Adrenal gland (tissue), 12 donors: ENCODE data around the gene SNX24. TPM values are rescaled to one million over a fixed set of nuclear protein-coding genes. Genes with fewer than 3 reads are reported as not detected.

Experiments used
- DNase-seq, 7 donors: peaks; one replicate each; pipeline ENCODE4 v3.0.0-alpha.2; 2019 to 2020
- H3K27ac ChIP-seq, 5 donors: fragments of 200-600 bp; sonication (generic) in 4 of 5; 1 replicate in 3 of 5; 2 replicates in 2 of 5; pipeline versions ENCODE4 v1.5.1 to v1.8.0; 2016 to 2020; ENCODE audit warnings: mild to moderate bottlenecking in 1 of 5
- H3K27me3 ChIP-seq: fragments of 200-600 bp; 2 replicates; pipeline ENCODE4 v1.8.0; 2021
- H3K36me3 ChIP-seq, 2 donors: fragments of 200-600 bp; replicated peaks in 1 of 2; 1 replicate in 1 of 2; 2 replicates in 1 of 2; pipeline versions ENCODE4 v1.5.1 to v1.8.0; 2018 to 2022
- H3K4me1 ChIP-seq, 2 donors: fragments of 200-600 bp; replicated peaks in 1 of 2; 1 replicate in 1 of 2; 2 replicates in 1 of 2; pipeline versions ENCODE4 v1.5.1 to v1.8.0; 2018 to 2021
- H3K4me3 ChIP-seq, 4 donors: fragments of 200-600 bp; sonication (generic) in 3 of 4; one replicate each; pipeline ENCODE4 v1.5.1; 2016 to 2018
- H3K9me3 ChIP-seq, 3 donors: fragments of 200-600 bp; sonication (generic) in 1 of 3; replicated peaks in 1 of 3; 1 replicate in 2 of 3; 2 replicates in 1 of 3; pipeline versions ENCODE4 v1.5.1 to v1.8.0; 2016 to 2021
- POLR2A ChIP-seq, 2 donors: fragments of 450-650 bp; IDR thresholded peaks; one replicate each; pipeline ENCODE4 v1.6.1; 2017; ENCODE audit warnings: antibody characterized with exemption in 2 of 2, mild to moderate bottlenecking in 2 of 2, moderate library complexity in 1 of 2
- WGBS, 4 donors: extraction: QIAGEN DNeasy Blood & Tissue Kit in 2 of 4; methylation state at CpG; one replicate each; pipeline versions ENCODE4 v1.1.5 to v1.1.7; 2013 to 2017; 5-methylcytosine and 5-hydroxymethylcytosine counted together
- intact Hi-C, 2 donors: fragments of 100-400 bp; cut with DNase I; formaldehyde crosslinking; loops; one replicate each; pipeline versions ENCODE4 v1.14.1 to v1.15.0; 2022 to 2023
- polyA plus RNA-seq, 3 donors: library from polyadenylated mRNA; stranded (reverse); fragments of 200-250 nt in 2 of 3; fragments of 350-450 nt in 1 of 3; fragmentation: Illumina TruSeq in 1 of 3; extraction: RNeasy Lipid Tissue Mini Kit (QIAGEN cat#74804) in 1 of 3; gene quantifications; one replicate each; pipeline ENCODE4 v1.2.3, GENCODE V29; 2013 to 2014
- total RNA-seq, 9 donors: library from RNA; depleted of rRNA in 4 of 9; stranded (reverse); fragments of >200 nt in 4 of 9; fragments of 120-200 nt in 1 of 9; fragmentation: NEBNext Ultra II Directional in 1 of 9; extraction: Animal tissue kit (Norgen Biotek cat#: 25700) in 1 of 9; gene quantifications; one replicate each; pipeline versions ENCODE4 v1.1.0 to v1.2.4, GENCODE V29; 2013 to 2023
- TF ChIP-seq, protein P1 (sequence below), 6 experiments: fragments of 450-650 bp in 4 of 6; fragments of 200-600 bp in 2 of 6; sonication (generic) in 1 of 6; IDR thresholded peaks; 1 replicate in 5 of 6; 2 replicates in 1 of 6; pipeline versions ENCODE4 v1.5.1 to v1.8.0; 2016 to 2021; ENCODE audit warnings: antibody characterized with exemption in 6 of 6, mild to moderate bottlenecking in 2 of 6, moderate library complexity in 1 of 6
- donor health status: healthy with polysubstance abuse.
- donor health status: Bipolar disorder and iron deficiency.
- donor health status: DM: yes; HTN: yes; CAD: no.
- donor health status: DM: no; HTN: no; CAD: no.
- donor health status: DM: no; HTN: no; CAD: no.
- donor health status: DM: yes; HTN: yes; CAD: no.

SNX24 gene
- total and polyA plus RNA-seq, 12 donors, result 5.0 to 28.2 (median 13.9) TPM

GRCh38 chr5:122999947-123000563 is 154.6 kb downstream of the SNX24 start:
- H3K4me3 ChIP-seq, result no peak overlapping the region
- no peaks in the 10 kb centered on the region for H3K36me3 ChIP-seq
- no peak for TF ChIP-seq POLR2A (IDR thresholded peaks at IDR 0.05)
- TF ChIP-seq, protein P1, sequence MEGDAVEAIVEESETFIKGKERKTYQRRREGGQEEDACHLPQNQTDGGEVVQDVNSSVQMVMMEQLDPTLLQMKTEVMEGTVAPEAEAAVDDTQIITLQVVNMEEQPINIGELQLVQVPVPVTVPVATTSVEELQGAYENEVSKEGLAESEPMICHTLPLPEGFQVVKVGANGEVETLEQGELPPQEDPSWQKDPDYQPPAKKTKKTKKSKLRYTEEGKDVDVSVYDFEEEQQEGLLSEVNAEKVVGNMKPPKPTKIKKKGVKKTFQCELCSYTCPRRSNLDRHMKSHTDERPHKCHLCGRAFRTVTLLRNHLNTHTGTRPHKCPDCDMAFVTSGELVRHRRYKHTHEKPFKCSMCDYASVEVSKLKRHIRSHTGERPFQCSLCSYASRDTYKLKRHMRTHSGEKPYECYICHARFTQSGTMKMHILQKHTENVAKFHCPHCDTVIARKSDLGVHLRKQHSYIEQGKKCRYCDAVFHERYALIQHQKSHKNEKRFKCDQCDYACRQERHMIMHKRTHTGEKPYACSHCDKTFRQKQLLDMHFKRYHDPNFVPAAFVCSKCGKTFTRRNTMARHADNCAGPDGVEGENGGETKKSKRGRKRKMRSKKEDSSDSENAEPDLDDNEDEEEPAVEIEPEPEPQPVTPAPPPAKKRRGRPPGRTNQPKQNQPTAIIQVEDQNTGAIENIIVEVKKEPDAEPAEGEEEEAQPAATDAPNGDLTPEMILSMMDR (IDR thresholded peaks at IDR 0.05), result peak in 4 of 6 experiments; percentile 29 to 54 (median 45)
- no peak overlapping the region for H3K27ac ChIP-seq
- peak in 5 of 7 donors; percentile 9 to 62 (median 22) for DNase-seq
- intact Hi-C loops, result no loop called here
- no peaks in the 10 kb centered on the region for H3K27me3 ChIP-seq
- H3K9me3 ChIP-seq, result no peaks in the 10 kb centered on the region
- no peaks in the 10 kb centered on the region for H3K4me1 ChIP-seq
- 67 to 73% (median 72%) methylated on average over 10 of the region's 10 CpGs for WGBS, 4 donors

- intact Hi-C loops, result no loop called here
- DNase-seq, result no peak
- H3K4me1 ChIP-seq, result no peaks in the 10 kb centered on the region
- no peak overlapping the region for H3K4me3 ChIP-seq
- no peaks in the 10 kb centered on the region for H3K36me3 ChIP-seq
- no peaks in the 10 kb centered on the region for H3K9me3 ChIP-seq
- no peaks in the 10 kb centered on the region for H3K27me3 ChIP-seq
- TF ChIP-seq, protein P1 (IDR thresholded peaks at IDR 0.05), result no peak
- TF ChIP-seq POLR2A (IDR thresholded peaks at IDR 0.05), result no peak
- 95 to 100% (median 97%) methylated on average over 1 of the region's 1 CpG for WGBS, 4 donors
- no peak overlapping the region for H3K27ac ChIP-seq
These were observed 155.3 kb downstream of the SNX24 start for GRCh38 chr5:123000731-123001130.

DNA sequence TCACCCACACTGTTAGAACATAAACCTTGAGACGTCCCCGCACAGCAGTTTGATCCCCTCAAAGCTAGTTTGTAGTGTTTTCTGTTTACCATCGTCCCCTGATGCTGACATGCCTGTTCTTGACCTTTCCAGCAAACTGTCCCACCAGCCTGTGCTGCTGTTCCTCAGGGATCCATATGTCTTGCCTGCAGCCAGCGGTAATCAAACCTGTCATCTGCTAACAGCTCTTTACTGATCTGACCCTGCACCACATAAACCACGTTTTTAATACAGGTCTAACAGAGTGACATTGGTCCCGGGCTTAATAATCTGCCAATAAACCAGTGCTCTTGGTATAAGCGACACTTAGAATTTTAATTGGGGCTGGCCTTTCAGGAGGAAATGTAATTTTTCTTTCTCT is 156.4 kb downstream of the SNX24 start:
- Histone ChIP-seq H3K27me3 (no peaks in the 10 kb centered on the region), H3K36me3 (no peaks in the 10 kb centered on the region), H3K27ac (no peak overlapping the region), H3K4me3 (no peak overlapping the region), H3K9me3 (no peaks in the 10 kb centered on the region), H3K4me1 (no peaks in the 10 kb centered on the region)
- WGBS, 4 donors, result 76 to 83% (median 80%) methylated on average over 7 of the region's 7 CpGs
- intact Hi-C loops, result no loop called here
- DNase-seq, result no peak
- TF ChIP-seq, protein P1 (IDR thresholded peaks at IDR 0.05), result no peak
- no peak for TF ChIP-seq POLR2A (IDR thresholded peaks at IDR 0.05)

- DNase-seq, result no peak
- Histone ChIP-seq H3K27ac (no peak overlapping the region), H3K4me1 (no peaks in the 10 kb centered on the region), H3K9me3 (no peaks in the 10 kb centered on the region), H3K36me3 (no peaks in the 10 kb centered on the region), H3K27me3 (no peaks in the 10 kb centered on the region), H3K4me3 (no peak overlapping the region)
- WGBS, 4 donors, result 93 to 97% (median 96%) methylated on average over 6 of the region's 6 CpGs
- intact Hi-C loops, result no loop called here
- no peak for TF ChIP-seq POLR2A (IDR thresholded peaks at IDR 0.05)
- TF ChIP-seq, protein P1 (IDR thresholded peaks at IDR 0.05), result no peak
These were observed 161.8 kb downstream of the SNX24 start for GRCh38 chr5:123007182-123007581.
